SK-N-SH treated with all-trans-retinoic acid at 6 μM for 48 hours (cell line): ENCODE results near the gene NEB.

Experiments used
- ATAC-seq: fragments of 200-7000 bp; cut with Tn5 transposase; 3 replicates; pipeline ENCODE4 v1.9.1; 2020; ENCODE audit warnings: mild to moderate bottlenecking, moderate library complexity
- ARNTL ChIP-seq: fragments of 450-650 bp; formaldehyde crosslinking; IDR thresholded peaks from 2 replicates; pipeline ENCODE4 v1.5.0; 2020; ENCODE audit warnings: low read depth, mild to moderate bottlenecking, moderate library complexity, borderline replicate concordance
- BACH2 ChIP-seq: fragments of 250-450 bp; sonication (Bioruptor Pico); IDR thresholded peaks from 2 replicates; pipeline ENCODE4 v1.9.0; 2021; ENCODE audit warnings: mild to moderate bottlenecking, borderline replicate concordance
- CSDC2 ChIP-seq: fragments of 250-450 bp; sonication (Bioruptor Pico); IDR thresholded peaks from 2 replicates; pipeline ENCODE4 v1.5.0; 2020; ENCODE audit warnings: mild to moderate bottlenecking, moderate library complexity
- ESRRG ChIP-seq: fragments of 250-450 bp; sonication (Bioruptor Pico); IDR thresholded peaks from 2 replicates; pipeline ENCODE4 v1.6.1; 2021; ENCODE audit warnings: mild to moderate bottlenecking
- GLIS3 ChIP-seq: fragments of 250-450 bp; sonication (Bioruptor Pico); IDR thresholded peaks from 2 replicates; pipeline ENCODE4 v1.5.0; 2020; ENCODE audit warnings: mild to moderate bottlenecking, moderate library complexity
- ISL1 ChIP-seq: fragments of 250-450 bp; sonication (Bioruptor Pico); IDR thresholded peaks from 2 replicates; pipeline ENCODE4 v2.1.2; 2022; ENCODE audit warnings: mild to moderate bottlenecking, moderate library complexity
- OSR1 ChIP-seq: fragments of 250-450 bp; sonication (Bioruptor Pico); IDR thresholded peaks from 2 replicates; pipeline ENCODE4 v1.8.0; 2022; ENCODE audit warnings: moderate library complexity, mild to moderate bottlenecking, inconsistent platforms
- PPARA ChIP-seq: fragments of 250-450 bp; sonication (Bioruptor Pico); IDR thresholded peaks from 2 replicates; pipeline ENCODE4 v1.5.0; 2020; ENCODE audit warnings: mild to moderate bottlenecking, borderline replicate concordance
- RARB ChIP-seq: fragments of 250-450 bp; sonication (Bioruptor Pico); IDR thresholded peaks from 2 replicates; pipeline ENCODE4 v1.8.0; 2021; ENCODE audit warnings: mild to moderate bottlenecking, moderate library complexity
- SNAI2 ChIP-seq: fragments of 250-450 bp; sonication (Bioruptor Pico); IDR thresholded peaks from 2 replicates; pipeline ENCODE4 v1.5.0; 2020; ENCODE audit warnings: mild to moderate bottlenecking, moderate library complexity
- TCF4 ChIP-seq: fragments of 250-450 bp; sonication (Bioruptor Pico); IDR thresholded peaks from 2 replicates; pipeline ENCODE4 v1.8.0; 2021; ENCODE audit warnings: mild to moderate bottlenecking, moderate library complexity, borderline replicate concordance
- TOX ChIP-seq: fragments of 250-450 bp; sonication (Bioruptor Pico); IDR thresholded peaks from 2 replicates; pipeline ENCODE4 v1.8.0; 2021; ENCODE audit warnings: mild to moderate bottlenecking, moderate library complexity, borderline replicate concordance
- ZC3H10 ChIP-seq: fragments of 250-450 bp; sonication (Bioruptor Pico); IDR thresholded peaks from 2 replicates; pipeline ENCODE4 v1.5.1; 2021; ENCODE audit warnings: mild to moderate bottlenecking, moderate library complexity
- ZFP3 ChIP-seq: fragments of 250-450 bp; sonication (Bioruptor Pico); IDR thresholded peaks from 2 replicates; pipeline ENCODE4 v1.5.0; 2020; ENCODE audit warnings: mild to moderate bottlenecking, moderate library complexity
- ZFP30 ChIP-seq: fragments of 450-650 bp; formaldehyde crosslinking; IDR thresholded peaks from 2 replicates; pipeline ENCODE4 v1.5.0; 2022; ENCODE audit warnings: mild to moderate bottlenecking, moderate library complexity
- ZNF565 ChIP-seq: fragments of 450-650 bp; formaldehyde crosslinking; conservative IDR thresholded peaks from 2 replicates; pipeline ENCODE4 v1.5.0; 2020; ENCODE audit warnings: low read depth, mild to moderate bottlenecking, moderate library complexity
- ZNF70 ChIP-seq: fragments of 450-650 bp; formaldehyde crosslinking; IDR thresholded peaks from 2 replicates; pipeline ENCODE4 v1.5.0; 2020; ENCODE audit warnings: mild to moderate bottlenecking, moderate library complexity
- ZNF8 ChIP-seq: fragments of 450-650 bp; formaldehyde crosslinking; IDR thresholded peaks from 2 replicates; pipeline ENCODE4 v1.5.0; 2020; ENCODE audit warnings: mild to moderate bottlenecking, moderate library complexity
- TF ChIP-seq, protein P1 (sequence below): fragments of 250-450 bp; sonication (Bioruptor Pico); IDR thresholded peaks from 2 replicates; pipeline ENCODE4 v1.5.0; 2020; ENCODE audit warnings: mild to moderate bottlenecking, moderate library complexity
- TF ChIP-seq, protein P2 (sequence below): fragments of 250-450 bp; sonication (Bioruptor Pico); IDR thresholded peaks from 2 replicates; pipeline ENCODE4 v1.8.0; 2021; ENCODE audit warnings: low read depth, mild to moderate bottlenecking, moderate library complexity, borderline replicate concordance
- TF ChIP-seq, protein P3 (sequence below): fragments of 250-450 bp; sonication (Bioruptor Pico); IDR thresholded peaks from 2 replicates; pipeline ENCODE4 v1.5.1; 2021; ENCODE audit warnings: mild to moderate bottlenecking, moderate library complexity

Gene NEB

DNA sequence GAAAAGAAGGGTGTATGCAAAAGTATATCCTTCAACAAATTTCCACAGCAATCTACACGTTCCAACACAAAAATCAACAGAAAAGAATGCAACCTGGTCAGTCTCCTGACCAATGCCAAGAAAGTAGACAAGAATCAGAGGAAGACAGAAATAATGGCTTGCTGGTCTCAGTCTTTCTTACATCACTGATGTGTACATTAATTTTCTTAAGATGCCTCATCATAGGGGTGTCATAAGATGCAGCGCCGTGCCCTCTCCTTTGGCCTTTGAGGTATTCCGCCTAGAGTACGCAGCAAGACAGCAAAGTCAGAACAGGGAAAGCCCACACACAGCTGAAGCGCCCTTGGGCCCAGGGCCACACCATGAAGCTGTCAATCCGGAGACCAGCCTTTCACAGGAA, 211.7 kb downstream of the NEB start:
- no peak for TF ChIP-seq ISL1 (CRISPR knock-in tag)
- no peak for ATAC-seq

DNA sequence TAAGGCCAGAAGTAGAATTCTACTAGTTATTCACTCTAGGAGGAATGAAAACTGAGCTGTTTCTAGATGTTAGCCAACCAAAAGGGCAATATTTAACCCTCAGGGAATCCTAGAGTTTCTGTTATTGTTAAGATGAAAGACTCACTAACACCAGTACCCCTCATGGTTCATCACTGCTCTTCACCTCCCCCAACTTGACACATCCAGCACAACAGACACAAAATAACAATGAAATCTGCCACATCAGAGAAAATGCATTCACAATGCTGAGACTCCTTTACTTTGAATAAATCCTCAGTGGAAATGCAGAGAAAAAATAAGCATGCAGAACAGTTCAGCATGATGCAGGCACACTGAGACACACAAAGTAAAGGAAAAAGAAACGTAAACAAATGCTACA, 213.3 kb downstream of the NEB start:
- no peak for ATAC-seq
- TF ChIP-seq, protein P1, sequence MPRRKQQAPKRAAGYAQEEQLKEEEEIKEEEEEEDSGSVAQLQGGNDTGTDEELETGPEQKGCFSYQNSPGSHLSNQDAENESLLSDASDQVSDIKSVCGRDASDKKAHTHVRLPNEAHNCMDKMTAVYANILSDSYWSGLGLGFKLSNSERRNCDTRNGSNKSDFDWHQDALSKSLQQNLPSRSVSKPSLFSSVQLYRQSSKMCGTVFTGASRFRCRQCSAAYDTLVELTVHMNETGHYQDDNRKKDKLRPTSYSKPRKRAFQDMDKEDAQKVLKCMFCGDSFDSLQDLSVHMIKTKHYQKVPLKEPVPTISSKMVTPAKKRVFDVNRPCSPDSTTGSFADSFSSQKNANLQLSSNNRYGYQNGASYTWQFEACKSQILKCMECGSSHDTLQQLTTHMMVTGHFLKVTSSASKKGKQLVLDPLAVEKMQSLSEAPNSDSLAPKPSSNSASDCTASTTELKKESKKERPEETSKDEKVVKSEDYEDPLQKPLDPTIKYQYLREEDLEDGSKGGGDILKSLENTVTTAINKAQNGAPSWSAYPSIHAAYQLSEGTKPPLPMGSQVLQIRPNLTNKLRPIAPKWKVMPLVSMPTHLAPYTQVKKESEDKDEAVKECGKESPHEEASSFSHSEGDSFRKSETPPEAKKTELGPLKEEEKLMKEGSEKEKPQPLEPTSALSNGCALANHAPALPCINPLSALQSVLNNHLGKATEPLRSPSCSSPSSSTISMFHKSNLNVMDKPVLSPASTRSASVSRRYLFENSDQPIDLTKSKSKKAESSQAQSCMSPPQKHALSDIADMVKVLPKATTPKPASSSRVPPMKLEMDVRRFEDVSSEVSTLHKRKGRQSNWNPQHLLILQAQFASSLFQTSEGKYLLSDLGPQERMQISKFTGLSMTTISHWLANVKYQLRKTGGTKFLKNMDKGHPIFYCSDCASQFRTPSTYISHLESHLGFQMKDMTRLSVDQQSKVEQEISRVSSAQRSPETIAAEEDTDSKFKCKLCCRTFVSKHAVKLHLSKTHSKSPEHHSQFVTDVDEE (CRISPR knock-in tag) = no peak
- no peak for TF ChIP-seq ISL1 (CRISPR knock-in tag)
- no peak for TF ChIP-seq PPARA (CRISPR knock-in tag)
- TF ChIP-seq SNAI2 (CRISPR knock-in tag) = no peak
- TF ChIP-seq RARB (CRISPR knock-in tag) = no peak

DNA sequence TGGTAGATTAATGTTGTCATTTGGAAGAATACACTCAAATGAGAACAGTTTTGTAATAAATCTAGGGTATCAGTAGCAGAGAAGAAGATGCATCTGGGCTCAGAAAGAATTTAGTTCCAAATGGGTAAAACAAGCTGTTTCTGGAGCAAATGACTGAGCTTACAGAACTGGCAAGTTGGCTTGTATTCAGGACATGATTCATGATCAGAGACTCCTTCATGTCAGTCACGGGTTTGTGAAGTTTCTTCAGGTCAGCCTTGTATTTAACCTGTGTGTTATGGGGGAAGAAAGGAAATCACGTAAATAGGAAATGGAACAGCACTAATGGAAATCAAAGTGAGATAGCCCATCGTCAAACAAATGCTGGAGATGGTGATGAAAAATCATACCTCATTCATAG, 215.5 kb downstream of the NEB start:
- TF ChIP-seq TCF4 (CRISPR knock-in tag) = no peak
- TF ChIP-seq CSDC2 = no peak
- no peak for TF ChIP-seq ESRRG (CRISPR knock-in tag)
- TF ChIP-seq, protein P2, sequence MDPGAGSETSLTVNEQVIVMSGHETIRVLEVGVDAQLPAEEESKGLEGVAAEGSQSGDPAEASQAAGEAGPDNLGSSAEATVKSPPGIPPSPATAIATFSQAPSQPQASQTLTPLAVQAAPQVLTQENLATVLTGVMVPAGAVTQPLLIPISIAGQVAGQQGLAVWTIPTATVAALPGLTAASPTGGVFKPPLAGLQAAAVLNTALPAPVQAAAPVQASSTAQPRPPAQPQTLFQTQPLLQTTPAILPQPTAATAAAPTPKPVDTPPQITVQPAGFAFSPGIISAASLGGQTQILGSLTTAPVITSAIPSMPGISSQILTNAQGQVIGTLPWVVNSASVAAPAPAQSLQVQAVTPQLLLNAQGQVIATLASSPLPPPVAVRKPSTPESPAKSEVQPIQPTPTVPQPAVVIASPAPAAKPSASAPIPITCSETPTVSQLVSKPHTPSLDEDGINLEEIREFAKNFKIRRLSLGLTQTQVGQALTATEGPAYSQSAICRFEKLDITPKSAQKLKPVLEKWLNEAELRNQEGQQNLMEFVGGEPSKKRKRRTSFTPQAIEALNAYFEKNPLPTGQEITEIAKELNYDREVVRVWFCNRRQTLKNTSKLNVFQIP (CRISPR knock-in tag) = no peak
- TF ChIP-seq, protein P3, sequence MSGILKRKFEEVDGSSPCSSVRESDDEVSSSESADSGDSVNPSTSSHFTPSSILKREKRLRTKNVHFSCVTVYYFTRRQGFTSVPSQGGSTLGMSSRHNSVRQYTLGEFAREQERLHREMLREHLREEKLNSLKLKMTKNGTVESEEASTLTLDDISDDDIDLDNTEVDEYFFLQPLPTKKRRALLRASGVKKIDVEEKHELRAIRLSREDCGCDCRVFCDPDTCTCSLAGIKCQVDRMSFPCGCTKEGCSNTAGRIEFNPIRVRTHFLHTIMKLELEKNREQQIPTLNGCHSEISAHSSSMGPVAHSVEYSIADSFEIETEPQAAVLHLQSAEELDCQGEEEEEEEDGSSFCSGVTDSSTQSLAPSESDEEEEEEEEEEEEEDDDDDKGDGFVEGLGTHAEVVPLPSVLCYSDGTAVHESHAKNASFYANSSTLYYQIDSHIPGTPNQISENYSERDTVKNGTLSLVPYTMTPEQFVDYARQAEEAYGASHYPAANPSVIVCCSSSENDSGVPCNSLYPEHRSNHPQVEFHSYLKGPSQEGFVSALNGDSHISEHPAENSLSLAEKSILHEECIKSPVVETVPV (CRISPR knock-in tag) = no peak
- TF ChIP-seq GLIS3 = no peak
- TF ChIP-seq ARNTL (CRISPR knock-in tag) = no peak
- no peak for TF ChIP-seq ZFP30
- no peak for TF ChIP-seq ZNF565
- TF ChIP-seq OSR1 = no peak
- TF ChIP-seq, protein P1 (CRISPR knock-in tag) = no peak
- no peak for TF ChIP-seq PPARA (CRISPR knock-in tag)
- TF ChIP-seq TOX (CRISPR knock-in tag) = no peak
- TF ChIP-seq BACH2 (CRISPR knock-in tag) = no peak
- TF ChIP-seq ZFP3 = no peak
- TF ChIP-seq ZNF70 (CRISPR knock-in tag) = no peak
- no peak for TF ChIP-seq ZC3H10 (CRISPR knock-in tag)
- no peak for TF ChIP-seq ZNF8 (CRISPR knock-in tag)
- no peak for TF ChIP-seq ISL1 (CRISPR knock-in tag)
- no peak for ATAC-seq

DNA sequence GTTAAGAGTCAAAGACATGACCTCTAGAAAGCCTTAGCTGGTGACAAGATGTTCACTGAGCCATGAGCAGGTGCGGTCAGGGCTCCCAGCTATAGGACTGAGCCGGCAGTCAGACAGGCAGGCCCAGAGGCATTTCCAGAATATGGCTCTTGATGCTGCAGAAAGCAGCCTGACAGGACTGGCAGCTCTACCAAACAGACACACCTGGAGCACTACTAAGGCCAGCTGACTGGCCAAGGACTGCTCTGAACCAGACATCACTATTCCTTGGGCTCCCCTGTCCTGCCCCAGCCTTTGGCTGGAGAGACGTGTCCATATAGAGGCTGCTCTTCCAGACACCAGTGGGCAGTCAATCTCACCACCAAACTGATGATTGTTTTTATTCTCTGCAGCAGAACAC, 225.8 kb downstream of the NEB start:
- ATAC-seq = no peak
- TF ChIP-seq ZFP3 = no peak
- TF ChIP-seq ESRRG (CRISPR knock-in tag) = no peak
- no peak for TF ChIP-seq ZNF565
- no peak for TF ChIP-seq PPARA (CRISPR knock-in tag)
- no peak for TF ChIP-seq GLIS3
- TF ChIP-seq ARNTL (CRISPR knock-in tag) = no peak
- no peak for TF ChIP-seq SNAI2 (CRISPR knock-in tag)
- TF ChIP-seq ZFP30 = no peak
- TF ChIP-seq TOX (CRISPR knock-in tag) = no peak
